Effector CD8-positive, alpha-beta T cell (primary cell): ENCODE results near the gene ZNF614.
A peak's percentile ranks its signal among the peaks of the same experiment; 100 is the strongest.
"Not testable (repeated sequence)": the region's sequence is repeated elsewhere in the genome, so short reads cannot be mapped to it uniquely, and the experiment has no call there.

ENCODE experiments used
- DNase-seq: peaks from one replicate; lab custom pipeline; 2025; lab: John Stamatoyannopoulos, UW
- total RNA-seq, 4 experiments: gene quantifications; one replicate each; lab custom pipeline; 2026; lab: John Stamatoyannopoulos, UW

ZNF614 gene
- total RNA-seq, result 26.8 to 29.8 (median 27.7) reads per million in 4 experiments

DNA sequence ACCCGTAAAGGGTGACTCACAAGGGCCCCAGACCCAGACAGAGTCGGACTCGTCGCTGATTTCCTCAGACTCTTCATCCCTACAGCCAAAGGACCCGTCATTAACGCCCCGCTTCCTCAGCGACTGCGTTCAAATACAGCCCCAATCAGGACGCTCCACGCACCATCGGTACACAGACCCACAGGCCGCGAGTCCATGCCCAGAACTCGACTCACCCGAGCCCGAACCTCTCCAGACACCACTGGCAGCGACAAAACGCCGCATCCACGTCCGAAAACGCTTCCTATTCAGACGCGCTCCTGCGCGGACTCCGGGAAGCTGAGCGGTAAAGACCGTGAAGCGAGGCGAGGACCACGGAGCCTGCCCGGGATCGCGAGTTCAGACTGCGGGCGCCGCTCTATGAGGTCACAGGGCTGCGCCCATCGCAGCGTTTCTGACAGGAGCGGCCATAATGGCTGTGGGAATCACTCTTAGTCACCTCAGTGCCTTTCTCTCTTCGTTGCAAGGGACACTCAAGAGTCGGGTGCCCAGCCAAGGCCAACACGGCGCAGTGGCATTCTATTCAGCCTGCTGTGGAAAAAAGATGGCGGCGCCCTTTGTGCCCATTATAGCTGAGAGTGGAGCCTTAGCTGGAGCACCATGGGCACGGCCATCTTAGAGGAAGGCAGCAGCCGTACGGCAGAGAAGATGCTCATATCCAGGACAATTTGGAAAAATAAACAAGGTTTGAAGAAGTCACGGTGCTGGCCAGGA is at the start of gene ZNF614:
Gene ZNF614, minus strand, starts transcription at position 353 of the 753 bp plus-strand sequence. CDS start 2,634 bp downstream, outside the sequence.
- DNase-seq, result peak; percentile 60

GRCh38 chr19:52070496-52070895 is 42.3 kb upstream of the ZNF614 start:
- DNase-seq, result no peak

DNA sequence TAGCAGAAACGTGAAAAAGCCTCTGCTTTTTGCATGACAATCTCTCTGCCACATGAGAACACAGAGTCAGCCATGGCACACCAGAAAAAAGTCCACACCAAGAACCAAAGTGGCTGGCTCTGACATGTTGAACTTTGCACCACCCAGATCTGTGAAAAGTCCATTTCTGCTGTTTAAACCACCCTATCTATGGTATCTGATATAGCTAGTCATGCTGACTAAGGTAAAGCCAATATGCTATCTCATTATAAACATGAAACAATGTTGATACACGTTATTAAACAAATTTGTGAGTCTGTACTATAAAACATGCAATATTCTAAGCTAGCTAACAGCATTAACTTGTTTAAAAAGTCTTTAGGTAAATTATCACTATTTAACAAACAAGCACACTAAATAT is 41.5 kb upstream of the ZNF614 start:
- DNase-seq, result no peak

DNA sequence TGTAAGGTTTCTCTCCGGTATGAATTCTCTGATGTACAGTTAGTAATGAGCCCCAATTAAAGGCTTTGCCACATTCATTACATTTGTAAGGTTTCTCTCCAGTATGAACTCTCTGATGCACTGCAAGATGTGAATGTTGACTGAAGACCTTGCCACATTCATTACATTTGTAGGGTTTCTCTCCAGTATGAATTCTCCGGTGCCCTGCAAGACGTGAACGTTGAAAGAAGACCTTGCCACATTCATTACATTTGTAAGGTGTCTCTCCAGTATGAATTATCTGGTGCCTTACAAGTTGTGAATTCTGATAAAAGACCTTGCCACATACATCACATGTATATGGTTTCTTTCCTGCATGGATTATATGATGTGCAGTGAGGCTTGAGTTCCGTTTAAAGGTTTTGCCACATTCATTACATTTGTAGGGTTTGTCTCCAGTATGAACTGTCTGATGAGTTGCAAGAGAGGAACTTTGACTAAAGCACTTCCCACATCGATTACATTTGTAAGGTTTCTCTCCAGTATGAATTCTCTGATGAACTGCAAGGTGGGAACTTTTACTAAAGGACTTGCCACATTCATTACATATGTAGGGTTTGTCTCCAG is 38.2 kb upstream of the ZNF614 start:
- DNase-seq, result no peak

DNA sequence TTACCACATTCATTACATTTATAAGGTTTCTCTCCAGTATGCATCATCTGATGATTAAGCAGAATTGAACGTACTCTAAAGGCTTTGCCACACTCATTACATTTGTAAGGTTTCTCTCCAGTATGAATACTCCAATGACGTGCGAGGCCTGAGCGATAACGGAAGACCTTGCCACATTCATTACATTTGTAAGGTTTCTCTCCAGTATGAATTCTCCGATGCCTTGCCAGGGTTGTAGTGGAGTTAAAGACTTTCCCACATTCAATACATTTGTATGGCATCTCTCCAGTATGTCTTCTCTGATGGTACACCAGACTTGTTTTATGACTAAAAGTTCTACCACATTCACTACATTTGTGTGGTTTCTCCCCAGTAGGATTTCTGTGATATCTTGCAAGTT is 37.2 kb upstream of the ZNF614 start:
- DNase-seq, result no peak

GRCh38 chr19:52056480-52056879 is 28.3 kb upstream of the ZNF614 start:
- not testable (repeated sequence) for DNase-seq

DNA sequence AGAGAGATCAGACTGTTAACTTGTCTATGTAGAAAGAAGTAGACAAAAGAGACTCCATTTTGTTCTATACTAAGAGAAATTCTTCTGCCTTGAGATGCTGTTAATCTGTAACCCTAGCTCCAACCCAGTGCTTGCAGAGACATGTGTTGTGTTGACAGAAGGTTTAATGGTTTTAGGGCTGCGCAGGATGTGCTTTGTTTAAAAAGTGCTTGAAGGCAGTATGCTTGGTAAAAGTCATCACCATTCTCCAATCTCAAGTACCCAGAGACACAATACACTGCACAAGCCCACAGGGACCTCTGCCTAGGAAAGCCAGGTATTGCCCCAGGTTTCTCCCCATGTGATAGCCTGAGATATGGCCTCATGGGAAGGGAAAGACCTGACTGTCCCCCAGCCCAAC is 23.6 kb upstream of the ZNF614 start:
- not testable (repeated sequence) for DNase-seq

GRCh38 chr19:52048555-52049501 is 20.6 kb upstream of the ZNF614 start, which contains the start of gene ZNF432:
Gene ZNF432, minus strand, starts transcription at chr19:52048838. Its CDS starts 1,970 bp downstream, at chr19:52046868.
- peak; percentile 68 for DNase-seq

- no peak for DNase-seq
Observed at GRCh38 chr19:52039169-52039568, 11.0 kb upstream of the ZNF614 start.

DNA sequence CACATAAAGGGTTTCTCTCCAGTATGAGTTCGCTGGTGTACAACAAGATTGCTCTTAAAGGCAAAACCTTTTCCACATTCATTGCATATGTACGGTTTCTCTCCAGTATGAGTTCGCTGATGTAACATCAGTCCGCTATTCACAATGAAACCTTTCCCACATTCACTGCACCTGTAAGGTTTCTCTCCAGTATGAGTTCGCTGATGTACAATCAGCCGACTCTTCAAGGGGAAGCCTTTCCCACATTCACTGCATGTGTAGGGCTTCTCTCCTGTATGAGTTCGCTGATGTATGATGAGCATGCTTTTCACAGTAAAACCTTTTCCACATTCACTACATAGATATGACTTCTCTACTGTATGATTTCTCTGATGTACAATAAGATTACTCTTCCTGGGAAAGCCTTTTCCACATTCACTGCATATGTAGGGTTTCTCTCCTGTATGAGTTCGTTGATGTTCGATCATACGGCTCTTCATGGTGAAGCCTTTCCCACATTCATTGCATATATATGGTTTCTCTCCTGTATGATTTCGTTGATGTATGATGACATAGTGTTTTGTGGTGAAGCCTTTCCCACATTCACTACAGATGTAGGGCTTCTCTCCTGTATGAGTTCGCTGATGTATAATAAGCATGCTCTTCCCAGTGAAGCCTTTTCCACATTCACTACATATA is 6.0 kb upstream of the ZNF614 start:
- no peak for DNase-seq

DNA sequence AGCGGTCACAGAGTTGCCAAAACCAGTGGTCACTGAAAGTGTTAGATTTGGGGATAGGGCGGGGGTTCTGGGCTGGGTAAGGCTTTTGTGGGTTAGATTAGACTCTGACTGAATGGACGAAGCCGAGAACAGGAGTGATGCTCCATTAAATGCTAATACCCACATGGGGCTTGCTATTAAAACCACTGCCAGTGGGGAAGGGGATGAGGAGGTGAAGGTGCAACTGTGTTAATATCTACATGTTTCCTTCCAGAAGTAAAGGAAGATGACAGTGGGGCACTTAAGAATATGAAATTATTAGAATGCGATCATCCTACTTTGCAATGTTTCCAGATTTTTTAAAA is 573 bp upstream of the ZNF614 start:
- DNase-seq, result no peak

GRCh38 chr19:52026255-52026990 is 1.8 kb downstream of the ZNF614 start:
- not testable (repeated sequence) for DNase-seq

GRCh38 chr19:52024478-52024877 is 3.7 kb downstream of the ZNF614 start:
- DNase-seq, result not testable (repeated sequence)

DNA sequence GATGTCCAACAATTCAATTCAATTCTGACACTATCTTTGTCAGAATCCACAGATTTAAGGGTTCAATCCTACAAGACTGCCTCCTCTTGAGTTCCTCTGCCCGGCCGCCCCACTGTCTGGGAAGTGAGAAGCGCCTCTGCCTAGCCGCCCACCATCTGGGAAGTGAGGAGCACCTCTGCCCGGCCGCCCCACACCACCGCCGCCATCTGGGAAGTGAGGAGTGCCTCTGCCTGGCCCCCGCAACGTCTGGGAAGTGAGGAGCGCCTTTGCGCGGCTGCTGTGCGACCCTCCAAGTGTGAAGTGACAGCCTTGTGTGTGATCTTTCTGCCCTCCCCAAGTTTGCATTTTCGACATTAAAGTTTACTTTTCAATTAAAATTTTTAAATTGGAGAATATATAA is 6.0 kb downstream of the ZNF614 start:
- DNase-seq, result no peak

DNA sequence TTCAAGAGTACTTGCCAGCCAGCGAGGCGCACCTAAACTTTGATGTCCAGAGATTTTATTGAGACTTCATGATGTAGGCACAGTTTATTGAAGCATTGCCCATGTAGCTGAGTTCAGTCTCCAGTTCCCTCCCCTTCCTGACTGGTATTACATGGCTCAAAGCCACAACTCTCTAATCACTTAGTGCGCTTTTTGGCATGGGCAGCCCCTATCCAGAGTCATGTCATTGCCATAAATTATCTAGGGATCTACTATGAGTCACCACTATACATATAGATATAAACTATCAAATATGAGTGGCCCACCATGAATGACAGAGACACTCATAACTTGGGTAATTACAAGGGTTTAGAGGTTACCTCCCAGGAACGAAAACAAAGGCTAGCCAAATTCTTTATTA is 7.7 kb downstream of the ZNF614 start:
- no peak for DNase-seq

DNA sequence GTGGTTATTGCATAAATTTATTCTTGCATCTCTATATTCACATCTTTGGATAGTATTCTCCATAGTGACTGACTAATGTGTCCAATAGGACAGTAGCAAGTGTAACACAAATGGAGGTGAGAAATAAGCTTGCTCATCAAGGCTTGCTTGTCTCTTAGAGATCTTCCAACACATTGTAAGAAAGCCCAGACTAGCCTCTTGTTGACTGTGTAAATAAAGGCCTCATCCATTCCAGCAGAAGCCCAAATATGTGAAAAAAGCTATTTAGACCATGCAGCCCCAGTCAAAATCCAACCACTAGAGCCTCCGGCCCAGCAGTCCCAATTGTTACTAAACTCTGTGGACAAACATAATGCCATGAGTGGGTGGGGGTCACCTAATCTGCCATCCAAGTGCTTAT is 17.5 kb downstream of the ZNF614 start:
- no peak for DNase-seq

DNA sequence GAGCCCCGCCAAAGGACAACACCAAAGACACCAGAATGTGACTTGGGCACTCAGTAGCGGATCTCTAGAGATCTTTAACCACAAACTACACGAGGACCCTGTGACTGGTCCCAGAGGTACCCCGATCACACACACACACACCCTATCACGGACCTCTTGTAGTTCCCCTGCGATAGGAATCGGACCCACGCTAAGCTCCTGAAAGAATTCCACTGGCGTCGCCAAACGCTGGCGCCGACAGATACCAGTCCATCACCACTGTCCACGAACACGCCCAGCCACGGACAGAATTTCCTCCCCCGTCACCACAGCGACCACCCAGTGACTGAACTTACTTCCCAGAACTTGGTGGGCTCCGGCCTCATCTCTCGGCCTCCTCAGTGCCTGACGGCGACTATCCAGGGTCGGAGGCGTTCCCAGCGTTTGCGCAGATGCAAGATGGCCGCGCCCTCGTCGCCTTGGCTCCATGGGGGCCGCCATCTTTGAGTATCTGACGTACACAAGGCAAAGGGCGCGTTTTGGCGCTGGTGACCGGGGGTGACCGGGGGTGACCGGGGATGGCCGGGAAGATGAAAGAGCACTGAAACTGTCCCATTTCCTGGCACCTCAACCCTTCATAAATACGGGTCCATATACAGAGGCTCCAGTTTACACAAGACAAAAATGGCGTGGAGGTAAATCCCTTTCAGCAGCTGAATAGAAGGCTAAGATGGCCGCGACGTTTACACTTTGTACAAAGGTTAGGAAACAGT is 20.2 kb downstream of the ZNF614 start, which contains the start of gene ZNF615:
Gene ZNF615, minus strand, starts transcription at position 406 of the 752 bp plus-strand sequence. CDS start 4,500 bp downstream, outside the sequence.
- DNase-seq, result peak; percentile 77

- DNase-seq, result no peak
Observed at GRCh38 chr19:52007451-52007805, 20.8 kb downstream of the ZNF614 start.

GRCh38 chr19:51994048-51994644 is 34.0 kb downstream of the ZNF614 start:
- no peak for DNase-seq

DNA sequence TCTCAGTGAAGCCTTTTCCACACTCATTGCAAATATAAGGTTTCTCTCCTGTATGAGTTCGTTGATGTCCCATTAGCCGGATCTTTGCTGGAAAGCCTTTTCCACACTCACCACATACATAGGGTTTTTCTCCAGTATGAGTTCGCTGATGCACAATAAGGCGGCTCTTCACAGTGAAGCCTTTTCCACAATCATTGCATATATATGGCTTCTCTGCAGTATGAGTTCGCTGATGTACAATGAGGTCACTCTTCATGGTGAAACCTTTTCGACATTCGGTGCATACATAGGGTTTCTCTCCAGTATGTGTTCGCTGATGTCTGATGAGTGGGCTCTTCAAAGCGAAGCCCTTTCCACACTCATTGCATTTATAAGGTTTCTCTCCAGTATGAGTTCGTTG is 34.8 kb downstream of the ZNF614 start:
- DNase-seq, result no peak
